ENCODE measurements around the gene LRRC56. TPM values are rescaled to one million over a fixed set of nuclear protein-coding genes. Genes with fewer than 3 reads are reported as not detected.

The LRRC56 gene
- total and polyA plus RNA-seq, 2 experiments from 2014 or later: 0.73 to 0.87 TPM

GRCh38 chr11:569158-569885 is 32.0 kb downstream of the LRRC56 start (continued):
- TF ChIP-seq, protein P1, sequence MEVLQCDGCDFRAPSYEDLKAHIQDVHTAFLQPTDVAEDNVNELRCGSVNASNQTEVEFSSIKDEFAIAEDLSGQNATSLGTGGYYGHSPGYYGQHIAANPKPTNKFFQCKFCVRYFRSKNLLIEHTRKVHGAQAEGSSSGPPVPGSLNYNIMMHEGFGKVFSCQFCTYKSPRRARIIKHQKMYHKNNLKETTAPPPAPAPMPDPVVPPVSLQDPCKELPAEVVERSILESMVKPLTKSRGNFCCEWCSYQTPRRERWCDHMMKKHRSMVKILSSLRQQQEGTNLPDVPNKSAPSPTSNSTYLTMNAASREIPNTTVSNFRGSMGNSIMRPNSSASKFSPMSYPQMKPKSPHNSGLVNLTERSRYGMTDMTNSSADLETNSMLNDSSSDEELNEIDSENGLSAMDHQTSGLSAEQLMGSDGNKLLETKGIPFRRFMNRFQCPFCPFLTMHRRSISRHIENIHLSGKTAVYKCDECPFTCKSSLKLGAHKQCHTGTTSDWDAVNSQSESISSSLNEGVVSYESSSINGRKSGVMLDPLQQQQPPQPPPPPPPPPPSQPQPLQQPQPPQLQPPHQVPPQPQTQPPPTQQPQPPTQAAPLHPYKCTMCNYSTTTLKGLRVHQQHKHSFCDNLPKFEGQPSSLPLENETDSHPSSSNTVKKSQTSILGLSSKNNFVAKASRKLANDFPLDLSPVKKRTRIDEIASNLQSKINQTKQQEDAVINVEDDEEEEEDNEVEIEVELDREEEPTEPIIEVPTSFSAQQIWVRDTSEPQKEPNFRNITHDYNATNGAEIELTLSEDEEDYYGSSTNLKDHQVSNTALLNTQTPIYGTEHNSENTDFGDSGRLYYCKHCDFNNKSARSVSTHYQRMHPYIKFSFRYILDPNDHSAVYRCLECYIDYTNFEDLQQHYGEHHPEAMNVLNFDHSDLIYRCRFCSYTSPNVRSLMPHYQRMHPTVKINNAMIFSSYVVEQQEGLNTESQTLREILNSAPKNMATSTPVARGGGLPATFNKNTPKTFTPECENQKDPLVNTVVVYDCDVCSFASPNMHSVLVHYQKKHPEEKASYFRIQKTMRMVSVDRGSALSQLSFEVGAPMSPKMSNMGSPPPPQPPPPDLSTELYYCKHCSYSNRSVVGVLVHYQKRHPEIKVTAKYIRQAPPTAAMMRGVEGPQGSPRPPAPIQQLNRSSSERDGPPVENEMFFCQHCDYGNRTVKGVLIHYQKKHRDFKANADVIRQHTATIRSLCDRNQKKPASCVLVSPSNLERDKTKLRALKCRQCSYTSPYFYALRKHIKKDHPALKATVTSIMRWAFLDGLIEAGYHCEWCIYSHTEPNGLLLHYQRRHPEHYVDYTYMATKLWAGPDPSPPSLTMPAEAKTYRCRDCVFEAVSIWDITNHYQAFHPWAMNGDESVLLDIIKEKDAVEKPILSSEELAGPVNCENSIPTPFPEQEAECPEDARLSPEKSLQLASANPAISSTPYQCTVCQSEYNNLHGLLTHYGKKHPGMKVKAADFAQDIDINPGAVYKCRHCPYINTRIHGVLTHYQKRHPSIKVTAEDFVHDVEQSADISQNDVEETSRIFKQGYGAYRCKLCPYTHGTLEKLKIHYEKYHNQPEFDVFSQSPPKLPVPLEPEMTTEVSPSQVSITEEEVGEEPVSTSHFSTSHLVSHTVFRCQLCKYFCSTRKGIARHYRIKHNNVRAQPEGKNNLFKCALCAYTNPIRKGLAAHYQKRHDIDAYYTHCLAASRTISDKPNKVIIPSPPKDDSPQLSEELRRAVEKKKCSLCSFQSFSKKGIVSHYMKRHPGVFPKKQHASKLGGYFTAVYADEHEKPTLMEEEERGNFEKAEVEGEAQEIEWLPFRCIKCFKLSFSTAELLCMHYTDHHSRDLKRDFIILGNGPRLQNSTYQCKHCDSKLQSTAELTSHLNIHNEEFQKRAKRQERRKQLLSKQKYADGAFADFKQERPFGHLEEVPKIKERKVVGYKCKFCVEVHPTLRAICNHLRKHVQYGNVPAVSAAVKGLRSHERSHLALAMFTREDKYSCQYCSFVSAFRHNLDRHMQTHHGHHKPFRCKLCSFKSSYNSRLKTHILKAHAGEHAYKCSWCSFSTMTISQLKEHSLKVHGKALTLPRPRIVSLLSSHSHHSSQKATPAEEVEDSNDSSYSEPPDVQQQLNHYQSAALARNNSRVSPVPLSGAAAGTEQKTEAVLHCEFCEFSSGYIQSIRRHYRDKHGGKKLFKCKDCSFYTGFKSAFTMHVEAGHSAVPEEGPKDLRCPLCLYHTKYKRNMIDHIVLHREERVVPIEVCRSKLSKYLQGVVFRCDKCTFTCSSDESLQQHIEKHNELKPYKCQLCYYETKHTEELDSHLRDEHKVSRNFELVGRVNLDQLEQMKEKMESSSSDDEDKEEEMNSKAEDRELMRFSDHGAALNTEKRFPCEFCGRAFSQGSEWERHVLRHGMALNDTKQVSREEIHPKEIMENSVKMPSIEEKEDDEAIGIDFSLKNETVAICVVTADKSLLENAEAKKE (CRISPR knock-in tag; IDR thresholded peaks at IDR 0.05): no peak

- Histone ChIP-seq H3K9me2 (ENCODE audit: insufficient read depth) (no peaks in the 10 kb centered on the region), H3K4me1 (ENCODE audit: insufficient read depth) (peaks cover 11% of the 10 kb centered on the region; the same call in 1 of the 2 replicates), H2AFZ (no peak overlapping the region), H3K36me3 (ENCODE audit: insufficient read depth) (no peaks in the 10 kb centered on the region), H3F3A (replicated peaks; ENCODE audit: low read depth) (peaks cover 2% of the 10 kb centered on the region; the same call in 1 of the 2 replicates), H3K79me2 (replicated peaks; ENCODE audit: insufficient read depth) (peaks cover 1% of the 10 kb centered on the region), H3K4me3 (no peak overlapping the region), H3K27me3 (ENCODE audit: insufficient read depth) (peaks cover 33% of the 10 kb centered on the region), H3K4me2 (peak overlapping the region; percentile 60; the same call in 1 of the 2 replicates), H3K27ac (ENCODE audit: low read depth) (no peak overlapping the region), H4K20me1 (replicated peaks; ENCODE audit: insufficient read depth) (no peaks in the 10 kb centered on the region; the same call in none of the 2 replicates)
- Mint-ChIP-seq H3K4me1 (peaks cover 21% of the 10 kb centered on the region), H3K4me3 (peak overlapping the region; percentile 27; the same call in 2 of the 3 replicates), H3K27ac (no peak overlapping the region), H3K9me3 (no peaks in the 10 kb centered on the region), H3K27me3 (ENCODE audit: insufficient read depth, low read depth, poor library complexity) (peaks cover 36% of the 10 kb centered on the region), H3K36me3 (ENCODE audit: low read depth) (no peaks in the 10 kb centered on the region)
- ATAC-seq: no peak
- TF ChIP-seq EZH2phosphoT487 (IDR thresholded peaks at IDR 0.05; ENCODE audit: unreplicated experiment) (no peak), CREB1 (CRISPR knock-in tag; IDR thresholded peaks at IDR 0.05; ENCODE audit: low read depth) (no peak)
- TF ChIP-seq, protein P2, sequence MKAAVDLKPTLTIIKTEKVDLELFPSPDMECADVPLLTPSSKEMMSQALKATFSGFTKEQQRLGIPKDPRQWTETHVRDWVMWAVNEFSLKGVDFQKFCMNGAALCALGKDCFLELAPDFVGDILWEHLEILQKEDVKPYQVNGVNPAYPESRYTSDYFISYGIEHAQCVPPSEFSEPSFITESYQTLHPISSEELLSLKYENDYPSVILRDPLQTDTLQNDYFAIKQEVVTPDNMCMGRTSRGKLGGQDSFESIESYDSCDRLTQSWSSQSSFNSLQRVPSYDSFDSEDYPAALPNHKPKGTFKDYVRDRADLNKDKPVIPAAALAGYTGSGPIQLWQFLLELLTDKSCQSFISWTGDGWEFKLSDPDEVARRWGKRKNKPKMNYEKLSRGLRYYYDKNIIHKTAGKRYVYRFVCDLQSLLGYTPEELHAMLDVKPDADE (IDR thresholded peaks at IDR 0.05): no peak
- no peak for DNase-seq (ENCODE audit: low spot score)
Measured at GRCh38 chr11:571802-572185, 34.5 kb downstream of the LRRC56 start.

All from GM23338 (cell line).